GM23338 (cell line): ENCODE results near the gene TMEM8B. TPM values are rescaled to one million over a fixed set of nuclear protein-coding genes. Genes with fewer than 3 reads are reported as not detected.

ENCODE experiments used
- ATAC-seq: fragments of 200-7000 bp; cut with Tn5 transposase; 3 replicates; pipeline ENCODE4 v1.9.1; 2020
- DNase-seq: peaks from one replicate; pipeline ENCODE4 v3.0.0-alpha.2; 2015; ENCODE audit warnings: low spot score
- H2AFZ ChIP-seq: fragments of 200-600 bp; sonication (generic); 2 replicates; pipeline ENCODE4 v1.8.0; 2016; ENCODE audit warnings: antibody characterized with exemption, mild to moderate bottlenecking, moderate library complexity
- H3F3A ChIP-seq: fragments of 200-600 bp; sonication (generic); replicated peaks from 2 replicates; pipeline ENCODE4 v1.8.0; 2017; ENCODE audit warnings: antibody characterized with exemption, mixed run types, low read depth
- H3K27ac ChIP-seq: fragments of 200-600 bp; sonication (generic); 2 replicates; pipeline ENCODE4 v1.6.1; 2016; ENCODE audit warnings: low read depth
- H3K27me3 ChIP-seq: fragments of 200-600 bp; sonication (generic); 2 replicates; pipeline ENCODE4 v1.8.0; 2016; ENCODE audit warnings: mild to moderate bottlenecking, mixed run types, moderate library complexity; ENCODE audit not compliant: insufficient read depth
- H3K36me3 ChIP-seq: fragments of 200-600 bp; sonication (generic); 2 replicates; pipeline ENCODE4 v1.8.0; 2016; ENCODE audit warnings: mild to moderate bottlenecking; ENCODE audit not compliant: insufficient read depth
- H3K4me1 ChIP-seq: fragments of 200-600 bp; sonication (generic); 2 replicates; pipeline ENCODE4 v1.8.0; 2016; ENCODE audit warnings: mild to moderate bottlenecking, moderate library complexity; ENCODE audit not compliant: insufficient read depth
- H3K4me2 ChIP-seq: fragments of 200-600 bp; sonication (generic); 2 replicates; pipeline ENCODE4 v1.7.1; 2017; ENCODE audit warnings: mixed run types
- H3K4me3 ChIP-seq: fragments of 200-600 bp; sonication (generic); 2 replicates; pipeline ENCODE4 v1.6.1; 2016; ENCODE audit warnings: mixed run types
- H3K79me2 ChIP-seq: fragments of 200-600 bp; sonication (generic); replicated peaks from 2 replicates; pipeline ENCODE4 v1.8.0; 2017; ENCODE audit warnings: mild to moderate bottlenecking; ENCODE audit not compliant: insufficient read depth
- H3K9me2 ChIP-seq: fragments of 200-600 bp; sonication (generic); 2 replicates; pipeline ENCODE4 v1.8.0; 2017; ENCODE audit not compliant: insufficient read depth
- H4K20me1 ChIP-seq: fragments of 200-600 bp; sonication (generic); replicated peaks from 2 replicates; pipeline ENCODE4 v1.8.0; 2017; ENCODE audit warnings: mild to moderate bottlenecking; ENCODE audit not compliant: insufficient read depth
- H3K27ac Mint-ChIP-seq: 2 replicates; pipeline ENCODE4 v1.8.0; 2020; ENCODE audit warnings: inconsistent platforms, mild to moderate bottlenecking, moderate library complexity, mixed read lengths
- H3K27me3 Mint-ChIP-seq: 3 replicates; pipeline ENCODE4 v1.8.0; 2022; ENCODE audit warnings: low read depth, mild to moderate bottlenecking, moderate library complexity, mixed read lengths, inconsistent platforms; ENCODE audit not compliant: insufficient read depth, poor library complexity
- H3K36me3 Mint-ChIP-seq: 3 replicates; pipeline ENCODE4 v1.8.0; 2021; ENCODE audit warnings: low read depth, mild to moderate bottlenecking, inconsistent platforms, moderate library complexity, mixed read lengths
- H3K4me1 Mint-ChIP-seq: 3 replicates; pipeline ENCODE4 v1.8.0; 2020; ENCODE audit warnings: mild to moderate bottlenecking, inconsistent platforms, mixed read lengths
- H3K4me3 Mint-ChIP-seq: 3 replicates; pipeline ENCODE4 v1.8.0; 2021; ENCODE audit warnings: moderate library complexity, mild to moderate bottlenecking, inconsistent platforms, mixed read lengths
- H3K9me3 Mint-ChIP-seq: 3 replicates; pipeline ENCODE4 v1.8.0; 2020; ENCODE audit warnings: moderate library complexity, mild to moderate bottlenecking, inconsistent platforms, mixed read lengths
- CREB1 ChIP-seq: fragments of 250-450 bp; sonication (Bioruptor Pico); IDR thresholded peaks from 2 replicates; pipeline ENCODE4 v1.5.0; 2020; ENCODE audit warnings: low read depth, mild to moderate bottlenecking, moderate library complexity
- EZH2 ChIP-seq: fragments of 200-600 bp; sonication (generic); IDR thresholded peaks from one replicate; pipeline ENCODE4 v1.8.0; 2017; ENCODE audit warnings: antibody characterized with exemption, mild to moderate bottlenecking, low read depth; ENCODE audit not compliant: unreplicated experiment
- EZH2phosphoT487 ChIP-seq: fragments of 200-600 bp; sonication (generic); IDR thresholded peaks from one replicate; pipeline ENCODE4 v1.8.1; 2018; ENCODE audit warnings: antibody characterized with exemption; ENCODE audit not compliant: unreplicated experiment
- POLR2AphosphoS5 ChIP-seq: IDR thresholded peaks from 2 replicates; pipeline ENCODE4 v1.6.1; 2016; ENCODE audit warnings: antibody characterized with exemption, low read depth
- STAT1 ChIP-seq: IDR thresholded peaks from one replicate; pipeline ENCODE4 v1.6.1; 2016; ENCODE audit warnings: antibody characterized with exemption; ENCODE audit not compliant: unreplicated experiment
- ZNF331 ChIP-seq: fragments of 250-450 bp; sonication (Bioruptor Pico); IDR thresholded peaks from 2 replicates; pipeline ENCODE4 v1.5.0; 2020; ENCODE audit warnings: low read depth, mild to moderate bottlenecking, moderate library complexity
- polyA plus RNA-seq: library from polyadenylated mRNA; unstranded; fragments of >200 nt; fragmentation: Nextera tagmentation; extraction: Ambion mirVana; gene quantifications from 2 replicates; pipeline ENCODE4 v1.2.1, GENCODE V29; 2016
- total RNA-seq: library from RNA; depleted of rRNA; stranded (reverse); fragments of >200 nt; shearing (Covaris generic); gene quantifications from 2 replicates; pipeline ENCODE4 v1.2.3, GENCODE V29; 2014
- TF ChIP-seq, protein P1 (sequence below): IDR thresholded peaks from one replicate; pipeline ENCODE4 v1.6.1; 2018; ENCODE audit warnings: antibody characterized with exemption; ENCODE audit not compliant: unreplicated experiment
- TF ChIP-seq, protein P2 (sequence below), 2 experiments: fragments of 200-600 bp in 1 of 2; sonication (generic) in 1 of 2; conservative IDR thresholded peaks; 2 replicates each; pipeline versions ENCODE4 v1.5.1 to v1.6.1; 2016 to 2017; ENCODE audit warnings: antibody characterized with exemption in 2 of 2, low read depth in 2 of 2, mild to moderate bottlenecking in 2 of 2, moderate library complexity in 1 of 2
- TF ChIP-seq, protein P3 (sequence below): IDR thresholded peaks from 2 replicates; pipeline ENCODE4 v1.6.1; 2016; ENCODE audit warnings: antibody characterized with exemption

The TMEM8B gene
- total and polyA plus RNA-seq, 2 experiments from 2014 or later: 4.2 to 5.5 TPM

DNA sequence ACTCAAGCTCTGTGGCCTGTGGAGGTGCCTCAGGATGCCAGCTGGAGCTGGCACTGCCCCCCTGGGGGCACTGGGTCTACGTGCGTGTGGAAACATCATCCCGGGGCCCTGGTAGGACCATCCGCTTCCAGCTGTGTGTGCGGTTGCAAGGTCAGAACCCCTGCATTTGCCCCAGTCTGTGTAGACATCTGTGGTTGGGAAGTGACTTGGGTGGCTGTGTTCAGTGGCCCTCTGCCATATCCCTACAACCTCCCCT, 12.5 kb downstream of the TMEM8B start:
- DNase-seq (no peak), ATAC-seq (no peak)
- Histone ChIP-seq H3K4me3 (no peak overlapping the region), H3K9me2 (peaks cover 9% of the 10 kb centered on the region; the same call in 1 of the 2 replicates), H3K27ac (no peak overlapping the region), H3K4me2 (no peak overlapping the region), H3K36me3 (no peaks in the 10 kb centered on the region), H2AFZ (no peak overlapping the region), H4K20me1 (no peaks in the 10 kb centered on the region; the same call in 1 of the 2 replicates), H3K27me3 (0 out of 2 replicates have a peak, but pooled peaks cover under 1% of the 10 kb centered on the region), H3F3A (no peaks in the 10 kb centered on the region; the same call in 1 of the 2 replicates), H3K79me2 (no peaks in the 10 kb centered on the region), H3K4me1 (peaks cover 24% of the 10 kb centered on the region)
- no peak overlapping the region for H3K27ac Mint-ChIP-seq
- no peaks in the 10 kb centered on the region for H3K9me3 Mint-ChIP-seq
- TF ChIP-seq CREB1 (CRISPR knock-in tag) (no peak), EZH2phosphoT487 (no peak), EZH2 (no peak)
- TF ChIP-seq, protein P1, sequence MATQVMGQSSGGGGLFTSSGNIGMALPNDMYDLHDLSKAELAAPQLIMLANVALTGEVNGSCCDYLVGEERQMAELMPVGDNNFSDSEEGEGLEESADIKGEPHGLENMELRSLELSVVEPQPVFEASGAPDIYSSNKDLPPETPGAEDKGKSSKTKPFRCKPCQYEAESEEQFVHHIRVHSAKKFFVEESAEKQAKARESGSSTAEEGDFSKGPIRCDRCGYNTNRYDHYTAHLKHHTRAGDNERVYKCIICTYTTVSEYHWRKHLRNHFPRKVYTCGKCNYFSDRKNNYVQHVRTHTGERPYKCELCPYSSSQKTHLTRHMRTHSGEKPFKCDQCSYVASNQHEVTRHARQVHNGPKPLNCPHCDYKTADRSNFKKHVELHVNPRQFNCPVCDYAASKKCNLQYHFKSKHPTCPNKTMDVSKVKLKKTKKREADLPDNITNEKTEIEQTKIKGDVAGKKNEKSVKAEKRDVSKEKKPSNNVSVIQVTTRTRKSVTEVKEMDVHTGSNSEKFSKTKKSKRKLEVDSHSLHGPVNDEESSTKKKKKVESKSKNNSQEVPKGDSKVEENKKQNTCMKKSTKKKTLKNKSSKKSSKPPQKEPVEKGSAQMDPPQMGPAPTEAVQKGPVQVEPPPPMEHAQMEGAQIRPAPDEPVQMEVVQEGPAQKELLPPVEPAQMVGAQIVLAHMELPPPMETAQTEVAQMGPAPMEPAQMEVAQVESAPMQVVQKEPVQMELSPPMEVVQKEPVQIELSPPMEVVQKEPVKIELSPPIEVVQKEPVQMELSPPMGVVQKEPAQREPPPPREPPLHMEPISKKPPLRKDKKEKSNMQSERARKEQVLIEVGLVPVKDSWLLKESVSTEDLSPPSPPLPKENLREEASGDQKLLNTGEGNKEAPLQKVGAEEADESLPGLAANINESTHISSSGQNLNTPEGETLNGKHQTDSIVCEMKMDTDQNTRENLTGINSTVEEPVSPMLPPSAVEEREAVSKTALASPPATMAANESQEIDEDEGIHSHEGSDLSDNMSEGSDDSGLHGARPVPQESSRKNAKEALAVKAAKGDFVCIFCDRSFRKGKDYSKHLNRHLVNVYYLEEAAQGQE: no peak
- TF ChIP-seq, protein P2, sequence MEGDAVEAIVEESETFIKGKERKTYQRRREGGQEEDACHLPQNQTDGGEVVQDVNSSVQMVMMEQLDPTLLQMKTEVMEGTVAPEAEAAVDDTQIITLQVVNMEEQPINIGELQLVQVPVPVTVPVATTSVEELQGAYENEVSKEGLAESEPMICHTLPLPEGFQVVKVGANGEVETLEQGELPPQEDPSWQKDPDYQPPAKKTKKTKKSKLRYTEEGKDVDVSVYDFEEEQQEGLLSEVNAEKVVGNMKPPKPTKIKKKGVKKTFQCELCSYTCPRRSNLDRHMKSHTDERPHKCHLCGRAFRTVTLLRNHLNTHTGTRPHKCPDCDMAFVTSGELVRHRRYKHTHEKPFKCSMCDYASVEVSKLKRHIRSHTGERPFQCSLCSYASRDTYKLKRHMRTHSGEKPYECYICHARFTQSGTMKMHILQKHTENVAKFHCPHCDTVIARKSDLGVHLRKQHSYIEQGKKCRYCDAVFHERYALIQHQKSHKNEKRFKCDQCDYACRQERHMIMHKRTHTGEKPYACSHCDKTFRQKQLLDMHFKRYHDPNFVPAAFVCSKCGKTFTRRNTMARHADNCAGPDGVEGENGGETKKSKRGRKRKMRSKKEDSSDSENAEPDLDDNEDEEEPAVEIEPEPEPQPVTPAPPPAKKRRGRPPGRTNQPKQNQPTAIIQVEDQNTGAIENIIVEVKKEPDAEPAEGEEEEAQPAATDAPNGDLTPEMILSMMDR (conservative IDR thresholded peaks at IDR 0.05; ENCODE audit: low read depth in 2 of 2): no peak
- no peak overlapping the region for H3K4me3 Mint-ChIP-seq
- peaks cover 12% of the 10 kb centered on the region for H3K27me3 Mint-ChIP-seq
- peaks cover 30% of the 10 kb centered on the region for H3K4me1 Mint-ChIP-seq
- no peaks in the 10 kb centered on the region for H3K36me3 Mint-ChIP-seq

DNA sequence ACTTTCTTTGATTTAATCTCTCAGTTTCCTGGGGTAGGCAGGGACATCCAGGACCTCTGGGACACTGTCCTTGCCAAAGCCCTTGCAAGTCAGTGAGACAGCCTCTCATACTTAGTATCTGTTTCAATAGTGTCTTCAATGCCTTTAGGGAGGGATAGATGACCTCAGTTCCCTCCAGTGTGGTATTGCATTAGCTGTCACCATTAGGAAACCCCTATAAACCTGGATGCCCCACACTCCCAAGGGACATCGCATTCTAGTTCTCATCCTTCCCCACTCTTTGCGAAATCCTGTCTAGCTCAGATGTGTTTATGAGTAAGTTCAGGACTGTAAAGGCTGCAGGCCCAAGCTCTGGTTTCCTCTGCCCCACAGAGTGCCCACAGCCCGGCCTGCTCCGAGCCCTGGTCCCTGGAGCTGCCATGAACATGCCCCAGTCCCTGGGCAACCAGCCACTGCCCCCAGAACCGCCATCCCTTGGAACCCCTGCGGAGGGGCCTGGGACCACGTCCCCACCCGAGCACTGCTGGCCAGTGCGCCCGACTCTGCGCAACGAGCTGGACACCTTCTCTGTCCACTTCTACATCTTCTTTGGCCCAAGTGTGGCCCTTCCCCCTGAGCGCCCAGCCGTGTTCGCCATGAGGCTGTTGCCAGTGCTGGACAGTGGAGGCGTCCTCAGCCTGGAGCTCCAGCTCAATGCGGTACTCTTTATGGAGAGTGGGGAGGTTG, 13.2 kb downstream of the TMEM8B start:
- H3K4me1 Mint-ChIP-seq: peaks cover 33% of the 10 kb centered on the region
- no peaks in the 10 kb centered on the region for H3K79me2 ChIP-seq
- H3K27me3 Mint-ChIP-seq: peaks cover 12% of the 10 kb centered on the region
- no peaks in the 10 kb centered on the region; the same call in 1 of the 2 replicates for H4K20me1 ChIP-seq
- no peak overlapping the region for H3K4me2 ChIP-seq
- H2AFZ ChIP-seq: no peak overlapping the region
- ATAC-seq: no peak
- TF ChIP-seq EZH2phosphoT487 (no peak), POLR2AphosphoS5 (no peak), ZNF331 (CRISPR knock-in tag) (no peak), STAT1 (no peak)
- TF ChIP-seq, protein P3, sequence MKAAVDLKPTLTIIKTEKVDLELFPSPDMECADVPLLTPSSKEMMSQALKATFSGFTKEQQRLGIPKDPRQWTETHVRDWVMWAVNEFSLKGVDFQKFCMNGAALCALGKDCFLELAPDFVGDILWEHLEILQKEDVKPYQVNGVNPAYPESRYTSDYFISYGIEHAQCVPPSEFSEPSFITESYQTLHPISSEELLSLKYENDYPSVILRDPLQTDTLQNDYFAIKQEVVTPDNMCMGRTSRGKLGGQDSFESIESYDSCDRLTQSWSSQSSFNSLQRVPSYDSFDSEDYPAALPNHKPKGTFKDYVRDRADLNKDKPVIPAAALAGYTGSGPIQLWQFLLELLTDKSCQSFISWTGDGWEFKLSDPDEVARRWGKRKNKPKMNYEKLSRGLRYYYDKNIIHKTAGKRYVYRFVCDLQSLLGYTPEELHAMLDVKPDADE: no peak
- H3K4me1 ChIP-seq: peaks cover 29% of the 10 kb centered on the region
- H3K4me3 Mint-ChIP-seq: no peak overlapping the region
- no peaks in the 10 kb centered on the region for H3K36me3 Mint-ChIP-seq
- H3K27ac ChIP-seq: no peak overlapping the region
- H3K36me3 ChIP-seq: no peaks in the 10 kb centered on the region
- no peaks in the 10 kb centered on the region for H3K9me3 Mint-ChIP-seq
- no peak overlapping the region for H3K4me3 ChIP-seq
- no peak overlapping the region for H3K27ac Mint-ChIP-seq
- peaks cover 9% of the 10 kb centered on the region; the same call in 1 of the 2 replicates for H3K9me2 ChIP-seq
- no peak for DNase-seq
- H3F3A ChIP-seq: no peaks in the 10 kb centered on the region; the same call in 1 of the 2 replicates
- peaks cover 6% of the 10 kb centered on the region; the same call in 1 of the 2 replicates for H3K27me3 ChIP-seq
